IgD-negative memory B cell (primary cell): ENCODE results near the gene SGCE. TPM values are rescaled to one million over a fixed set of nuclear protein-coding genes. Genes with fewer than 3 reads are reported as not detected.

ENCODE experiments used
- H3K27ac Mint-ChIP-seq, 3 donors: one replicate each; pipeline ENCODE4 v1.8.0; 2020 to 2022; ENCODE audit warnings: mild to moderate bottlenecking in 3 of 3, mixed read lengths in 3 of 3, moderate library complexity in 1 of 3
- H3K27me3 Mint-ChIP-seq: one replicate; pipeline ENCODE4 v1.8.0; 2021; ENCODE audit warnings: mixed read lengths
- H3K36me3 Mint-ChIP-seq: one replicate; pipeline ENCODE4 v1.8.0; 2020; ENCODE audit warnings: mild to moderate bottlenecking, mixed read lengths
- H3K4me1 Mint-ChIP-seq, 3 donors: one replicate each; pipeline ENCODE4 v1.8.0; 2020 to 2022; ENCODE audit warnings: mixed read lengths in 3 of 3, mild to moderate bottlenecking in 1 of 3
- H3K4me3 Mint-ChIP-seq, 4 donors: one replicate each; pipeline ENCODE4 v1.8.0; 2020 to 2022; ENCODE audit warnings: mild to moderate bottlenecking in 4 of 4, mixed read lengths in 4 of 4, moderate library complexity in 3 of 4
- H3K9me3 Mint-ChIP-seq, 3 donors: one replicate each; pipeline ENCODE4 v1.8.0; 2020 to 2021; ENCODE audit warnings: mixed read lengths in 3 of 3, mild to moderate bottlenecking in 1 of 3
- polyA plus RNA-seq: library from polyadenylated mRNA; unstranded; fragments of 300-500 nt; fragmentation: Illumina TruSeq; gene quantifications from one replicate; pipeline ENCODE4 v1.2.3, GENCODE V29; 2021

SGCE gene
- polyA plus RNA-seq, 1 donor from 2014 or later: 9.0 TPM

- Mint-ChIP-seq H3K27me3 (no peaks in the 10 kb centered on the region), H3K27ac (peak overlapping the region in 1 of 3 donors; percentile 62), H3K4me1 (peaks cover 0 to 1% (median 0%) of the 10 kb centered on the region in 3 donors), H3K9me3 (peaks cover 6 to 19% (median 8%) of the 10 kb centered on the region in 3 donors), H3K4me3 (no peak overlapping the region), H3K36me3 (peaks cover 31% of the 10 kb centered on the region)
Observed at GRCh38 chr7:94579470-94579869, 76.5 kb downstream of the SGCE start.

GRCh38 chr7:94578614-94579013, 77.3 kb downstream of the SGCE start:
- Mint-ChIP-seq H3K27me3 (no peaks in the 10 kb centered on the region), H3K36me3 (peaks cover 38% of the 10 kb centered on the region), H3K4me3 (no peak overlapping the region), H3K9me3 (peaks cover 6 to 19% (median 10%) of the 10 kb centered on the region in 3 donors), H3K27ac (no peak overlapping the region), H3K4me1 (peaks cover 0 to 1% (median 0%) of the 10 kb centered on the region in 3 donors)

GRCh38 chr7:94577357-94577756, 78.6 kb downstream of the SGCE start:
- H3K4me1 Mint-ChIP-seq: peaks cover 0 to 1% (median 0%) of the 10 kb centered on the region in 3 donors
- peaks cover 9 to 23% (median 10%) of the 10 kb centered on the region in 3 donors for H3K9me3 Mint-ChIP-seq
- peaks cover 43% of the 10 kb centered on the region for H3K36me3 Mint-ChIP-seq
- no peak overlapping the region for H3K27ac Mint-ChIP-seq
- no peak overlapping the region for H3K4me3 Mint-ChIP-seq
- no peaks in the 10 kb centered on the region for H3K27me3 Mint-ChIP-seq

GRCh38 chr7:94576316-94576715, 79.6 kb downstream of the SGCE start:
- Mint-ChIP-seq H3K4me1 (peaks cover 0 to under 1% (median 0%) of the 10 kb centered on the region in 3 donors), H3K27me3 (no peaks in the 10 kb centered on the region), H3K9me3 (peaks cover 9 to 21% (median 11%) of the 10 kb centered on the region in 3 donors), H3K27ac (no peak overlapping the region), H3K36me3 (peaks cover 42% of the 10 kb centered on the region), H3K4me3 (peak overlapping the region in 1 of 4 donors; percentile 34)

- Mint-ChIP-seq H3K36me3 (peaks cover 44% of the 10 kb centered on the region), H3K4me1 (no peaks in the 10 kb centered on the region), H3K27ac (peak overlapping the region in 1 of 3 donors; percentile 78), H3K9me3 (peaks cover 7 to 18% (median 11%) of the 10 kb centered on the region in 3 donors), H3K4me3 (peak overlapping the region in 1 of 4 donors; percentile 41), H3K27me3 (no peaks in the 10 kb centered on the region)
Observed at GRCh38 chr7:94575646-94576045, 80.3 kb downstream of the SGCE start.

- H3K4me3 Mint-ChIP-seq: no peak overlapping the region
- no peaks in the 10 kb centered on the region for H3K4me1 Mint-ChIP-seq
- H3K36me3 Mint-ChIP-seq: peaks cover 30% of the 10 kb centered on the region
- peaks cover 7 to 21% (median 11%) of the 10 kb centered on the region in 3 donors for H3K9me3 Mint-ChIP-seq
- H3K27ac Mint-ChIP-seq: no peak overlapping the region
- no peaks in the 10 kb centered on the region for H3K27me3 Mint-ChIP-seq
Observed at GRCh38 chr7:94571816-94572215, 84.1 kb downstream of the SGCE start.

- H3K9me3 Mint-ChIP-seq: peaks cover 0 to 3% (median 3%) of the 10 kb centered on the region in 3 donors
- no peaks in the 10 kb centered on the region for H3K27me3 Mint-ChIP-seq
- no peak overlapping the region for H3K4me3 Mint-ChIP-seq
- no peak overlapping the region for H3K27ac Mint-ChIP-seq
- H3K4me1 Mint-ChIP-seq: no peaks in the 10 kb centered on the region
- H3K36me3 Mint-ChIP-seq: peaks cover 5% of the 10 kb centered on the region
Observed at GRCh38 chr7:94567396-94567795, 88.5 kb downstream of the SGCE start.

- H3K9me3 Mint-ChIP-seq: peaks cover 0 to 3% (median 1%) of the 10 kb centered on the region in 3 donors
- no peak overlapping the region for H3K4me3 Mint-ChIP-seq
- no peaks in the 10 kb centered on the region for H3K36me3 Mint-ChIP-seq
- H3K4me1 Mint-ChIP-seq: no peaks in the 10 kb centered on the region
- no peak overlapping the region for H3K27ac Mint-ChIP-seq
- H3K27me3 Mint-ChIP-seq: no peaks in the 10 kb centered on the region
Observed at GRCh38 chr7:94565247-94565894, 90.6 kb downstream of the SGCE start.

GRCh38 chr7:94562525-94562924, 93.4 kb downstream of the SGCE start:
- Mint-ChIP-seq H3K9me3 (no peaks in the 10 kb centered on the region), H3K27me3 (no peaks in the 10 kb centered on the region), H3K4me3 (no peak overlapping the region), H3K4me1 (peaks cover 0 to 4% (median 3%) of the 10 kb centered on the region in 3 donors), H3K36me3 (peaks cover 3% of the 10 kb centered on the region), H3K27ac (peak overlapping the region in 1 of 3 donors; percentile 55)

GRCh38 chr7:94561841-94562514, 94.0 kb downstream of the SGCE start:
- Mint-ChIP-seq H3K9me3 (no peaks in the 10 kb centered on the region), H3K27me3 (no peaks in the 10 kb centered on the region), H3K4me3 (no peak overlapping the region), H3K4me1 (peaks cover 5 to 9% (median 5%) of the 10 kb centered on the region in 3 donors), H3K36me3 (peaks cover 3% of the 10 kb centered on the region), H3K27ac (no peak overlapping the region)

- peaks cover 3% of the 10 kb centered on the region for H3K36me3 Mint-ChIP-seq
- no peaks in the 10 kb centered on the region for H3K27me3 Mint-ChIP-seq
- no peak overlapping the region for H3K4me3 Mint-ChIP-seq
- peaks cover 22 to 27% (median 22%) of the 10 kb centered on the region in 3 donors for H3K4me1 Mint-ChIP-seq
- peak overlapping the region in 1 of 3 donors; percentile 18 for H3K27ac Mint-ChIP-seq
- H3K9me3 Mint-ChIP-seq: no peaks in the 10 kb centered on the region
Observed at GRCh38 chr7:94559972-94560371, 96.0 kb downstream of the SGCE start.

- H3K4me3 Mint-ChIP-seq: no peak overlapping the region
Observed at GRCh38 chr7:94557215-94557614, 98.7 kb downstream of the SGCE start.

GRCh38 chr7:94556028-94556427, 99.9 kb downstream of the SGCE start:
- Mint-ChIP-seq H3K27ac (peak overlapping the region; percentile 6 to 87 (median 34)), H3K4me3 (peak overlapping the region; percentile 1 to 81 (median 54)), H3K36me3 (peaks cover 8% of the 10 kb centered on the region), H3K27me3 (no peaks in the 10 kb centered on the region), H3K4me1 (peaks cover 25 to 29% (median 26%) of the 10 kb centered on the region in 3 donors), H3K9me3 (no peaks in the 10 kb centered on the region)

More at GRCh38 chr7:94557215-94557614, 98.7 kb downstream of the SGCE start:
- H3K27me3 Mint-ChIP-seq: no peaks in the 10 kb centered on the region
- H3K36me3 Mint-ChIP-seq: peaks cover 7% of the 10 kb centered on the region
- H3K9me3 Mint-ChIP-seq: no peaks in the 10 kb centered on the region
- peaks cover 25 to 29% (median 26%) of the 10 kb centered on the region in 3 donors for H3K4me1 Mint-ChIP-seq
- H3K27ac Mint-ChIP-seq: peak overlapping the region in 1 of 3 donors; percentile 82

- Mint-ChIP-seq H3K27ac (no peak overlapping the region), H3K36me3 (peaks cover 9% of the 10 kb centered on the region), H3K4me3 (no peak overlapping the region), H3K4me1 (no peaks in the 10 kb centered on the region), H3K9me3 (no peaks in the 10 kb centered on the region), H3K27me3 (no peaks in the 10 kb centered on the region)
Observed at GRCh38 chr7:94547126-94547525, 108.8 kb downstream of the SGCE start.

GRCh38 chr7:94540428-94540827, 115.5 kb downstream of the SGCE start:
- Mint-ChIP-seq H3K36me3 (peaks cover 8% of the 10 kb centered on the region), H3K27me3 (no peaks in the 10 kb centered on the region), H3K4me1 (no peaks in the 10 kb centered on the region), H3K9me3 (no peaks in the 10 kb centered on the region), H3K27ac (no peak overlapping the region), H3K4me3 (no peak overlapping the region)
